Liver (tissue), 9 donors: ENCODE measurements around the gene ETNPPL. TPM values are rescaled to one million over a fixed set of nuclear protein-coding genes. Genes with fewer than 3 reads are reported as not detected.

Experiments
- DNase-seq: peaks from one replicate; pipeline ENCODE4 v3.0.0-alpha.2; 2017; ENCODE audit warnings: low spot score
- H3K27ac ChIP-seq, 2 donors: one replicate each; pipeline ENCODE4 v1.7.0; 2013; ENCODE audit warnings: inconsistent platforms in 2 of 2, low read length in 2 of 2, control low read depth in 1 of 2, low read depth in 1 of 2, mild to moderate bottlenecking in 1 of 2
- H3K27me3 ChIP-seq, 4 donors: one replicate each; pipeline versions ENCODE4 v1.6.1 to v1.7.0; 2013; ENCODE audit warnings: low read length in 3 of 4, inconsistent platforms in 1 of 4, mild to moderate bottlenecking in 1 of 4, moderate library complexity in 1 of 4; ENCODE audit not compliant: control insufficient read depth in 4 of 4, insufficient read depth in 4 of 4
- H3K36me3 ChIP-seq, 4 donors: one replicate each; pipeline versions ENCODE4 v1.6.1 to v1.7.0; 2013; ENCODE audit warnings: low read length in 3 of 4, mild to moderate bottlenecking in 3 of 4, low read depth in 1 of 4, moderate library complexity in 1 of 4; ENCODE audit not compliant: control insufficient read depth in 4 of 4, insufficient read depth in 3 of 4
- H3K4me1 ChIP-seq, 4 donors: one replicate each; pipeline versions ENCODE4 v1.6.1 to v1.7.0; 2013; ENCODE audit warnings: low read length in 3 of 4, mild to moderate bottlenecking in 3 of 4, moderate library complexity in 1 of 4; ENCODE audit not compliant: control insufficient read depth in 4 of 4, insufficient read depth in 4 of 4
- H3K4me3 ChIP-seq, 3 donors: one replicate each; pipeline versions ENCODE4 v1.6.1 to v1.7.0; 2013; ENCODE audit warnings: low read length in 3 of 3, control low read depth in 1 of 3, low read depth in 1 of 3, mild to moderate bottlenecking in 1 of 3
- H3K9ac ChIP-seq, 2 donors: one replicate each; pipeline ENCODE4 v1.7.0; 2013; ENCODE audit warnings: low read length in 2 of 2, mild to moderate bottlenecking in 2 of 2, moderate library complexity in 2 of 2, control low read depth in 1 of 2, low read depth in 1 of 2
- H3K9me3 ChIP-seq, 4 donors: one replicate each; pipeline versions ENCODE4 v1.6.1 to v1.7.0; 2013; ENCODE audit warnings: low read length in 3 of 4; ENCODE audit not compliant: control insufficient read depth in 4 of 4
- CTCF ChIP-seq: fragments of 150-350 bp; IDR thresholded peaks from 2 replicates; pipeline ENCODE4 v1.5.1; 2017; ENCODE audit warnings: improper control_type of control experiment, low read depth, low read length; ENCODE audit not compliant: missing input control
- EGR1 ChIP-seq, 2 donors: IDR thresholded peaks; 2 replicates each; pipeline ENCODE4 v1.6.1; 2016 to 2018; ENCODE audit warnings: antibody characterized with exemption in 2 of 2, low read depth in 2 of 2
- FOXA1 ChIP-seq: IDR thresholded peaks from 2 replicates; pipeline ENCODE4 v1.6.1; 2016; ENCODE audit warnings: antibody characterized with exemption
- FOXA2 ChIP-seq: IDR thresholded peaks from 2 replicates; pipeline ENCODE4 v1.6.1; 2016; ENCODE audit warnings: antibody characterized with exemption
- GABPA ChIP-seq, 2 donors: IDR thresholded peaks in 1 of 2; conservative IDR thresholded peaks in 1 of 2; 2 replicates each; pipeline ENCODE4 v1.6.1; 2016; ENCODE audit warnings: antibody characterized with exemption in 2 of 2, mild to moderate bottlenecking in 1 of 2, moderate library complexity in 1 of 2
- HNF4A ChIP-seq, 2 donors: conservative IDR thresholded peaks; 2 replicates each; pipeline ENCODE4 v1.6.1; 2016; ENCODE audit warnings: antibody characterized with exemption in 2 of 2, mild to moderate bottlenecking in 2 of 2
- HNF4G ChIP-seq: IDR thresholded peaks from 2 replicates; pipeline ENCODE4 v1.6.1; 2016; ENCODE audit warnings: antibody characterized with exemption
- JUND ChIP-seq, 2 donors: IDR thresholded peaks; 2 replicates each; pipeline ENCODE4 v1.6.1; 2016; ENCODE audit warnings: antibody characterized with exemption in 2 of 2
- NR2F2 ChIP-seq: IDR thresholded peaks from 2 replicates; pipeline ENCODE4 v1.6.1; 2016; ENCODE audit warnings: antibody characterized with exemption
- RAD21 ChIP-seq, 2 donors: IDR thresholded peaks; 2 replicates each; pipeline ENCODE4 v1.6.1; 2016; ENCODE audit warnings: antibody characterized with exemption in 2 of 2, mild to moderate bottlenecking in 2 of 2
- RXRA ChIP-seq, 2 donors: IDR thresholded peaks; 2 replicates each; pipeline ENCODE4 v1.6.1; 2017 to 2018; ENCODE audit warnings: antibody characterized with exemption in 2 of 2, mild to moderate bottlenecking in 1 of 2
- SP1 ChIP-seq: IDR thresholded peaks from 2 replicates; pipeline ENCODE4 v1.6.1; 2018; ENCODE audit warnings: antibody characterized with exemption, mild to moderate bottlenecking
- TAF1 ChIP-seq: conservative IDR thresholded peaks from 2 replicates; pipeline ENCODE4 v1.6.1; 2016; ENCODE audit warnings: antibody characterized with exemption, mild to moderate bottlenecking
- YY1 ChIP-seq: IDR thresholded peaks from 2 replicates; pipeline ENCODE4 v1.6.1; 2016; ENCODE audit warnings: antibody characterized with exemption, mild to moderate bottlenecking
- ZBTB33 ChIP-seq: IDR thresholded peaks from 2 replicates; pipeline ENCODE4 v1.6.1; 2016; ENCODE audit warnings: antibody characterized with exemption
- WGBS: extraction: QIAGEN DNeasy Blood & Tissue Kit; methylation state at CpG from one replicate; pipeline ENCODE4 v1.1.7; 2013; 5-methylcytosine and 5-hydroxymethylcytosine counted together
- polyA plus RNA-seq, 2 donors: library from polyadenylated mRNA; stranded (reverse) in 1 of 2; unstranded in 1 of 2; fragments of 200-250 nt in 1 of 2; fragments of >200 nt in 1 of 2; fragmentation: Nextera tagmentation in 1 of 2; extraction: Ambion mirVana in 1 of 2; gene quantifications; one replicate each; pipeline versions ENCODE4 v1.2.1 to v1.2.3, GENCODE V29; 2013 to 2015
- total RNA-seq, 2 donors: library from RNA; depleted of rRNA; stranded (reverse); fragments of >200 nt; gene quantifications; one replicate each; pipeline ENCODE4 v1.2.3, GENCODE V29; 2014
- TF ChIP-seq, protein P1 (sequence below): IDR thresholded peaks from 2 replicates; pipeline ENCODE4 v1.6.1; 2016; ENCODE audit warnings: antibody characterized with exemption, mild to moderate bottlenecking
- TF ChIP-seq, protein P2 (sequence below): IDR thresholded peaks from 2 replicates; pipeline ENCODE4 v1.6.1; 2016; ENCODE audit warnings: antibody characterized with exemption
- TF ChIP-seq, protein P3 (sequence below): IDR thresholded peaks from 2 replicates; pipeline ENCODE4 v1.6.1; 2016; ENCODE audit warnings: antibody characterized with exemption
- donor health status: healthy.
- donor health status: healthy.
- donor health status: healthy.
- donor health status: healthy.
- donor health status: healthy.

The ETNPPL gene
- total and polyA plus RNA-seq, 4 donors = 2.5 to 43.3 (median 25.3) TPM

DNA sequence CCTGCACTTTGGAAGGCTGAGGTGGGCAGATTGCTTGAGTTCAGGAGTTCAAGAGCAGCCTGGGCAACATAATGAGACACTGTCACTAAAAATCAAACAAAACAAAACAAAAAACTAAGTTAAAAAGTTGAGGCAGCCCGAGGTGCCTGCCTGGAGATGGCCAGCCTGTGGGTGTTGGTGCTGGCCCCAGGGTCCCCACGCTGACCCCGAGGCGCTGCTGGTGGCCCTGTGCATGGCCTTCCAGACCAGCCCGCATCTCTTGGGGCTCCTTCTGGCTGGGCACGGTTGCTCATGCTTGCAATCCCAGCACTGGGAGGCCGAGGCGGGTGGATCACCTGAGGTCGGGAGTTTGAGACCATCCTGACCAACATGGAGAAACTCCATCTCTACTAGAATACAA lies 4.4 kb downstream of the ETNPPL start:
- H3K4me1 ChIP-seq = peaks cover 0 to 24% (median 13%) of the 10 kb centered on the region in 4 donors
- no peaks in the 10 kb centered on the region for H3K9me3 ChIP-seq
- DNase-seq = no peak
- H3K27ac ChIP-seq = no peak overlapping the region
- peaks cover 0 to 17% (median 2%) of the 10 kb centered on the region in 4 donors for H3K36me3 ChIP-seq
- H3K9ac ChIP-seq = no peak overlapping the region
- 94% methylated on average over 9 of the region's 9 CpGs for WGBS
- no peaks in the 10 kb centered on the region for H3K27me3 ChIP-seq
- TF ChIP-seq, protein P1, sequence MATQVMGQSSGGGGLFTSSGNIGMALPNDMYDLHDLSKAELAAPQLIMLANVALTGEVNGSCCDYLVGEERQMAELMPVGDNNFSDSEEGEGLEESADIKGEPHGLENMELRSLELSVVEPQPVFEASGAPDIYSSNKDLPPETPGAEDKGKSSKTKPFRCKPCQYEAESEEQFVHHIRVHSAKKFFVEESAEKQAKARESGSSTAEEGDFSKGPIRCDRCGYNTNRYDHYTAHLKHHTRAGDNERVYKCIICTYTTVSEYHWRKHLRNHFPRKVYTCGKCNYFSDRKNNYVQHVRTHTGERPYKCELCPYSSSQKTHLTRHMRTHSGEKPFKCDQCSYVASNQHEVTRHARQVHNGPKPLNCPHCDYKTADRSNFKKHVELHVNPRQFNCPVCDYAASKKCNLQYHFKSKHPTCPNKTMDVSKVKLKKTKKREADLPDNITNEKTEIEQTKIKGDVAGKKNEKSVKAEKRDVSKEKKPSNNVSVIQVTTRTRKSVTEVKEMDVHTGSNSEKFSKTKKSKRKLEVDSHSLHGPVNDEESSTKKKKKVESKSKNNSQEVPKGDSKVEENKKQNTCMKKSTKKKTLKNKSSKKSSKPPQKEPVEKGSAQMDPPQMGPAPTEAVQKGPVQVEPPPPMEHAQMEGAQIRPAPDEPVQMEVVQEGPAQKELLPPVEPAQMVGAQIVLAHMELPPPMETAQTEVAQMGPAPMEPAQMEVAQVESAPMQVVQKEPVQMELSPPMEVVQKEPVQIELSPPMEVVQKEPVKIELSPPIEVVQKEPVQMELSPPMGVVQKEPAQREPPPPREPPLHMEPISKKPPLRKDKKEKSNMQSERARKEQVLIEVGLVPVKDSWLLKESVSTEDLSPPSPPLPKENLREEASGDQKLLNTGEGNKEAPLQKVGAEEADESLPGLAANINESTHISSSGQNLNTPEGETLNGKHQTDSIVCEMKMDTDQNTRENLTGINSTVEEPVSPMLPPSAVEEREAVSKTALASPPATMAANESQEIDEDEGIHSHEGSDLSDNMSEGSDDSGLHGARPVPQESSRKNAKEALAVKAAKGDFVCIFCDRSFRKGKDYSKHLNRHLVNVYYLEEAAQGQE = no peak
- TF ChIP-seq HNF4G = no peak
- TF ChIP-seq TAF1 = no peak
- no peak for TF ChIP-seq SP1
- no peak for TF ChIP-seq FOXA1
- no peak for TF ChIP-seq HNF4A (conservative IDR thresholded peaks at IDR 0.05)
- TF ChIP-seq ZBTB33 = no peak
- no peak for TF ChIP-seq CTCF
- no peak for TF ChIP-seq NR2F2
- TF ChIP-seq, protein P2, sequence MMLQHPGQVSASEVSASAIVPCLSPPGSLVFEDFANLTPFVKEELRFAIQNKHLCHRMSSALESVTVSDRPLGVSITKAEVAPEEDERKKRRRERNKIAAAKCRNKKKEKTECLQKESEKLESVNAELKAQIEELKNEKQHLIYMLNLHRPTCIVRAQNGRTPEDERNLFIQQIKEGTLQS = no peak
- TF ChIP-seq JUND (IDR thresholded peaks at IDR 0.05) = no peak
- no peak for TF ChIP-seq RAD21 (IDR thresholded peaks at IDR 0.05)
- no peak for TF ChIP-seq RXRA (IDR thresholded peaks at IDR 0.05)
- no peak for TF ChIP-seq EGR1 (IDR thresholded peaks at IDR 0.05; ENCODE audit: low read depth in 2 of 2)
- TF ChIP-seq GABPA (IDR thresholded peaks at IDR 0.05 in 1 of 2, conservative IDR thresholded peaks at IDR 0.05 in 1 of 2) = no peak
- TF ChIP-seq, protein P3, sequence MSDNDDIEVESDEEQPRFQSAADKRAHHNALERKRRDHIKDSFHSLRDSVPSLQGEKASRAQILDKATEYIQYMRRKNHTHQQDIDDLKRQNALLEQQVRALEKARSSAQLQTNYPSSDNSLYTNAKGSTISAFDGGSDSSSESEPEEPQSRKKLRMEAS = no peak
- no peak for TF ChIP-seq FOXA2
- TF ChIP-seq YY1 = no peak
- no peak overlapping the region for H3K4me3 ChIP-seq
